ENCODE results near the gene UGGT1.
A peak's percentile ranks its signal among the peaks of the same experiment; 100 is the strongest.

UGGT1 gene

GRCh38 chr2:128076461-128077106 lies 14.4 kb upstream of the UGGT1 start:
- POLR2A ChIA-PET (ENCODE audit: low non-redundant PET) = interaction anchor here (0.6 kb wide), 1 partner anchor 15 kb away, joined by 3 read pairs; no protein-coding TSS in a partner anchor
- CTCF ChIA-PET = interaction anchor here (0.8 kb wide), 1 partner anchor 13 kb away, joined by 11 read pairs; no protein-coding TSS in a partner anchor
- no peak for TF ChIP-seq CTCF (conservative IDR thresholded peaks at IDR 0.05; ENCODE audit: low read depth)

GRCh38 chr2:128084757-128085156 lies 6.2 kb upstream of the UGGT1 start:
- no peak overlapping the region for H3K27ac ChIP-seq
- ChIA-PET CTCF (no interaction called here), POLR2A (ENCODE audit: low non-redundant PET) (no interaction called here)
- no peak for DNase-seq (ENCODE audit: low spot score)
- TF ChIP-seq CTCF (conservative IDR thresholded peaks at IDR 0.05; ENCODE audit: low read depth) = no peak

More at GRCh38 chr2:128076461-128077106, 14.4 kb upstream of the UGGT1 start:
- H3K27ac ChIP-seq = no peak overlapping the region
- no peak for DNase-seq (ENCODE audit: low spot score)

GRCh38 chr2:128086244-128086643 lies 4.8 kb upstream of the UGGT1 start:
- DNase-seq (ENCODE audit: low spot score) = no peak
- ChIA-PET CTCF (no interaction called here), POLR2A (ENCODE audit: low non-redundant PET) (no interaction called here)
- H3K27ac ChIP-seq = no peak overlapping the region
- TF ChIP-seq CTCF (conservative IDR thresholded peaks at IDR 0.05; ENCODE audit: low read depth) = no peak

- no peak for DNase-seq (ENCODE audit: low spot score)
- ChIA-PET CTCF (interaction anchor here (0.8 to 1.0 kb wide), 2 partner anchors 13 to 27 kb away, joined by 3 to 4 read pairs; no protein-coding TSS in a partner anchor), POLR2A (ENCODE audit: low non-redundant PET) (no interaction called here)
- TF ChIP-seq CTCF (conservative IDR thresholded peaks at IDR 0.05; ENCODE audit: low read depth) = no peak
- H3K27ac ChIP-seq = peak overlapping the region; percentile 86
Observed at GRCh38 chr2:128090575-128090944, 440 bp upstream of the UGGT1 start.

- no peak for TF ChIP-seq CTCF (conservative IDR thresholded peaks at IDR 0.05; ENCODE audit: low read depth)
- ChIA-PET POLR2A (ENCODE audit: low non-redundant PET) (interaction anchor here (0.5 to 0.7 kb wide), 2 partner anchors 16 to 101 kb away, joined by 3 to 4 read pairs; no protein-coding TSS in a partner anchor), CTCF (interaction anchor here (0.6 to 1.0 kb wide), 2 partner anchors 10 to 28 kb away, joined by 3 to 5 read pairs; no protein-coding TSS in a partner anchor)
- H3K27ac ChIP-seq = peak overlapping the region; percentile 86
- peak; percentile 16 for DNase-seq (ENCODE audit: low spot score)
Observed at GRCh38 chr2:128091726-128092080, 703 bp downstream of the UGGT1 start.

GRCh38 chr2:128092656-128093055 lies 1.7 kb downstream of the UGGT1 start:
- CTCF ChIA-PET = interaction anchor here (1.0 kb wide), 1 partner anchor 29 kb away, joined by 5 read pairs; no protein-coding TSS in a partner anchor
- H3K27ac ChIP-seq = no peak overlapping the region
- POLR2A ChIA-PET (ENCODE audit: low non-redundant PET) = interaction anchor here (0.6 kb wide), 1 partner anchor 20 kb away, joined by 3 read pairs; no protein-coding TSS in a partner anchor
- TF ChIP-seq CTCF (conservative IDR thresholded peaks at IDR 0.05; ENCODE audit: low read depth) = no peak
- no peak for DNase-seq (ENCODE audit: low spot score)
